GM12878 (cell line): ENCODE measurements around the gene CUTA.

Experiments used
- EP300 ChIP-seq, 2 experiments: fragments of 150-350 bp in 1 of 2; IDR thresholded peaks; 2 replicates each; pipeline ENCODE4 v1.6.1; 2011 to 2012; ENCODE audit warnings: low read depth in 2 of 2, low read length in 2 of 2, borderline replicate concordance in 1 of 2, improper control_type of control experiment in 1 of 2, inconsistent platforms in 1 of 2; ENCODE audit not compliant: control insufficient read depth in 1 of 2
- RAD21 ChIP-seq: IDR thresholded peaks from 2 replicates; pipeline ENCODE4 v1.6.1; 2011; ENCODE audit warnings: mild to moderate bottlenecking, low read depth, low read length, moderate library complexity; ENCODE audit not compliant: insufficient read depth
- RBBP5 ChIP-seq: fragments of 200-600 bp; sonication (generic); conservative IDR thresholded peaks from 2 replicates; pipeline ENCODE4 v1.6.1; 2016
- SMC3 ChIP-seq: IDR thresholded peaks from 2 replicates; pipeline ENCODE4 v1.6.1; 2011; ENCODE audit warnings: low read length, improper control_type of control experiment, borderline replicate concordance
- TAF1 ChIP-seq: IDR thresholded peaks from 2 replicates; pipeline ENCODE4 v1.6.1; 2011; ENCODE audit warnings: mild to moderate bottlenecking, low read depth, low read length, borderline replicate concordance
- TF ChIP-seq, protein P1 (sequence below), 3 experiments: IDR thresholded peaks in 2 of 3; conservative IDR thresholded peaks in 1 of 3; 2 replicates each; pipeline ENCODE4 v1.5.1; 2011; ENCODE audit warnings: low read depth in 3 of 3, low read length in 3 of 3, mild to moderate bottlenecking in 3 of 3, control low read depth in 2 of 3, moderate library complexity in 2 of 3, inconsistent platforms in 1 of 3, mixed read lengths in 1 of 3; ENCODE audit not compliant: control insufficient read depth in 2 of 3, insufficient read depth in 1 of 3; ENCODE audit errors: extremely low read depth in 1 of 3

DNA sequence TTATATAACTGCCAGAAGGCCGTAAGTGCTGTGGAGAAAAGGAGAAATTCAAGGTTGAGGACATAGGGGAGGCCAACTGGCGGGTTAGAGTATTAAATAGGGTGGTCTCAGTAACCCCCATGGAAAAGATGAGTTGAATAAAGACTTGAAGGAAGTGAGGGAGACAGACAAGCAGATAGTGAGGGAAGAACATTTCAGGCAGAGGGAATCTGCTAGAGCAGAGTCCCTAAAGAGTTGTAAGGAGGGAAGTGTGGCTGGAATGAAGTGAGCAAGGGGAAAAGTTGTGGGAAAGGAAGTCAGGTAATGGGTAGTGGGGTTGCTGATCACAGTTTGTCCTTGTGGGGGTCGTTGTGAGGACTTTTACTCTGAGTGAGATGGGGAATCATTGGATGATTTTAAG, 24.9 kb downstream of the CUTA start:
- no peak for TF ChIP-seq EP300 (IDR thresholded peaks at IDR 0.05; ENCODE audit: borderline replicate concordance in 1 of 2, control insufficient read depth in 1 of 2, low read depth in 2 of 2, low read length in 2 of 2)
- no peak for TF ChIP-seq SMC3
- no peak for TF ChIP-seq RAD21
- TF ChIP-seq TAF1, result no peak
- no peak for TF ChIP-seq RBBP5
- TF ChIP-seq, protein P1, sequence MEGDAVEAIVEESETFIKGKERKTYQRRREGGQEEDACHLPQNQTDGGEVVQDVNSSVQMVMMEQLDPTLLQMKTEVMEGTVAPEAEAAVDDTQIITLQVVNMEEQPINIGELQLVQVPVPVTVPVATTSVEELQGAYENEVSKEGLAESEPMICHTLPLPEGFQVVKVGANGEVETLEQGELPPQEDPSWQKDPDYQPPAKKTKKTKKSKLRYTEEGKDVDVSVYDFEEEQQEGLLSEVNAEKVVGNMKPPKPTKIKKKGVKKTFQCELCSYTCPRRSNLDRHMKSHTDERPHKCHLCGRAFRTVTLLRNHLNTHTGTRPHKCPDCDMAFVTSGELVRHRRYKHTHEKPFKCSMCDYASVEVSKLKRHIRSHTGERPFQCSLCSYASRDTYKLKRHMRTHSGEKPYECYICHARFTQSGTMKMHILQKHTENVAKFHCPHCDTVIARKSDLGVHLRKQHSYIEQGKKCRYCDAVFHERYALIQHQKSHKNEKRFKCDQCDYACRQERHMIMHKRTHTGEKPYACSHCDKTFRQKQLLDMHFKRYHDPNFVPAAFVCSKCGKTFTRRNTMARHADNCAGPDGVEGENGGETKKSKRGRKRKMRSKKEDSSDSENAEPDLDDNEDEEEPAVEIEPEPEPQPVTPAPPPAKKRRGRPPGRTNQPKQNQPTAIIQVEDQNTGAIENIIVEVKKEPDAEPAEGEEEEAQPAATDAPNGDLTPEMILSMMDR (IDR thresholded peaks at IDR 0.05 in 2 of 3, conservative IDR thresholded peaks at IDR 0.05 in 1 of 3; ENCODE audit: control insufficient read depth in 2 of 3, extremely low read depth in 1 of 3, insufficient read depth in 1 of 3, low read depth in 3 of 3, low read length in 3 of 3), result no peak
